HEK293 (cell line): ENCODE results near the gene CPA5.

Source experiments
- ATF2 ChIP-seq: fragments of 450-650 bp; formaldehyde crosslinking; IDR thresholded peaks from 2 replicates; pipeline ENCODE4 v1.5.1; 2016; ENCODE audit warnings: missing biosample characterization, missing genetic modification characterization, low read depth
- CTCF ChIP-seq: fragments of 450-650 bp; formaldehyde crosslinking; IDR thresholded peaks from 2 replicates; pipeline ENCODE4 v1.5.1; 2016; ENCODE audit warnings: missing biosample characterization, missing genetic modification characterization
- KLF9 ChIP-seq: fragments of 450-650 bp; formaldehyde crosslinking; IDR thresholded peaks from 2 replicates; pipeline ENCODE4 v1.5.1; 2016; ENCODE audit warnings: missing biosample characterization, missing genetic modification characterization, low read depth
- MYNN ChIP-seq: fragments of 450-650 bp; formaldehyde crosslinking; IDR thresholded peaks from 2 replicates; pipeline ENCODE4 v1.5.1; 2016; ENCODE audit warnings: missing biosample characterization, missing genetic modification characterization, borderline replicate concordance
- REST ChIP-seq: fragments of 450-650 bp; formaldehyde crosslinking; IDR thresholded peaks from 2 replicates; pipeline ENCODE4 v1.5.1; 2016; ENCODE audit warnings: missing biosample characterization, missing genetic modification characterization
- ZNF138 ChIP-seq: fragments of 450-650 bp; formaldehyde crosslinking; IDR thresholded peaks from 2 replicates; pipeline ENCODE4 v1.5.1; 2016; ENCODE audit warnings: missing biosample characterization, missing genetic modification characterization, borderline replicate concordance
- ZNF610 ChIP-seq: fragments of 450-650 bp; formaldehyde crosslinking; IDR thresholded peaks from 2 replicates; pipeline ENCODE4 v1.5.1; 2016; ENCODE audit warnings: missing biosample characterization, missing genetic modification characterization, borderline replicate concordance

- TF ChIP-seq KLF9 (tag by site-specific recombination) (no peak), CTCF (tag by site-specific recombination) (no peak), MYNN (tag by site-specific recombination) (no peak), REST (no peak), ATF2 (tag by site-specific recombination) (no peak), ZNF138 (tag by site-specific recombination) (no peak), ZNF610 (tag by site-specific recombination) (no peak)
Observed at GRCh38 chr7:130362251-130362816, 17.7 kb downstream of the CPA5 start.
